Colonic mucosa (tissue), 4 donors: ENCODE data around the gene SGPL1. TPM values are rescaled to one million over a fixed set of nuclear protein-coding genes. Genes with fewer than 3 reads are reported as not detected.
A peak's percentile ranks its signal among the peaks of the same experiment; 100 is the strongest.

Experiments used
- DNase-seq: peaks from one replicate; pipeline ENCODE4 v3.0.0-alpha.2; 2020
- H3K27ac ChIP-seq: fragments of 200-600 bp; one replicate; pipeline ENCODE4 v1.8.0; 2021
- H3K27me3 ChIP-seq: fragments of 200-600 bp; one replicate; pipeline ENCODE4 v1.8.0; 2021
- H3K36me3 ChIP-seq: fragments of 200-600 bp; one replicate; pipeline ENCODE4 v1.8.0; 2021
- H3K4me1 ChIP-seq: fragments of 200-600 bp; one replicate; pipeline ENCODE4 v1.8.0; 2021; ENCODE audit warnings: mild to moderate bottlenecking
- H3K4me3 ChIP-seq: fragments of 200-600 bp; one replicate; pipeline ENCODE4 v1.8.0; 2021
- H3K9ac ChIP-seq, 2 donors: one replicate each; pipeline ENCODE4 v1.7.0; 2013; ENCODE audit warnings: control low read depth in 2 of 2, low read depth in 2 of 2, low read length in 2 of 2
- H3K9me3 ChIP-seq: fragments of 200-600 bp; one replicate; pipeline ENCODE4 v1.8.0; 2021
- CTCF ChIP-seq: fragments of 200-600 bp; IDR thresholded peaks from one replicate; pipeline ENCODE4 v1.8.0; 2022; ENCODE audit warnings: antibody characterized with exemption, mild to moderate bottlenecking
- intact Hi-C: fragments of 100-400 bp; cut with DNase I; formaldehyde crosslinking; loops from one replicate; pipeline ENCODE4 v1.14.1; 2022
- total RNA-seq, 2 donors: library from RNA; stranded (reverse); fragmentation: NEBNext Ultra II Directional in 1 of 2; extraction: Animal tissue kit (Norgen Biotek cat#: 25700) in 1 of 2; gene quantifications; one replicate each; pipeline ENCODE4 v1.2.1, GENCODE V29; 2021
- donor health status: healthy.
- donor health status: DM: no; HTN: no; CAD: no.
- donor health status: DM: no; HTN: no; CAD: no.

The SGPL1 gene
- total RNA-seq, 2 donors from 2014 or later: 59.8 to 67.6 TPM

GRCh38 chr10:70879207-70879606, 63.5 kb downstream of the SGPL1 start:
- H3K4me3 ChIP-seq: no peak overlapping the region
- H3K9me3 ChIP-seq: no peaks in the 10 kb centered on the region
- H3K9ac ChIP-seq: no peak overlapping the region
- H3K27me3 ChIP-seq: no peaks in the 10 kb centered on the region
- no peak for TF ChIP-seq CTCF
- H3K4me1 ChIP-seq: no peaks in the 10 kb centered on the region
- intact Hi-C loops: loop anchor here (1.0 to 5.0 kb wide), 2 partner anchors 64 to 332 kb away; partner anchors contain the start of gene SGPL1
- no peak overlapping the region for H3K27ac ChIP-seq
- no peaks in the 10 kb centered on the region for H3K36me3 ChIP-seq
- no peak for DNase-seq

GRCh38 chr10:70880077-70880534, 64.4 kb downstream of the SGPL1 start:
- intact Hi-C loops: no loop called here
- no peaks in the 10 kb centered on the region for H3K27me3 ChIP-seq
- no peaks in the 10 kb centered on the region for H3K4me1 ChIP-seq
- no peaks in the 10 kb centered on the region for H3K9me3 ChIP-seq
- H3K36me3 ChIP-seq: peaks cover 4% of the 10 kb centered on the region
- H3K9ac ChIP-seq: no peak overlapping the region
- TF ChIP-seq CTCF: peak; percentile 86
- no peak overlapping the region for H3K27ac ChIP-seq
- DNase-seq: peak; percentile 86
- H3K4me3 ChIP-seq: no peak overlapping the region

DNA sequence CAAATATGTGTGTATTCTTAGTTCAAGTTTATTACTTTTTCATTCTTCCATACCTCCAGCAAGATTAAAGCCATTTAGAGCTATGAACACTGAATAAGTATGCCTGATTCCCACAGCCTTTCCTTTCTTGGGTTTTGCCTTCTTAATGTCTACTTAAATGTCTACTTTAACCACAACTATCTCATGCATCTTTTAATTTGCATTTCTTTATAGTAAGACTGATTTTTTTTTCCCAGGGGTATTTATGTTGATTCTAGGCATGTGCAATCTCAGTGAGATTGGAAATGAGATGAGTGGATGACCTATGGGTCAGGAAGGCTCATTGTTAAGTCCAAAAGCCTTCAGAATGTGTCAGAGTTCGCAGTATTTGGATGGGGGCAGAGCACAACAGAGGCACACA, 69.0 kb downstream of the SGPL1 start:
- Histone ChIP-seq H3K4me3 (no peak overlapping the region), H3K4me1 (peaks cover 8% of the 10 kb centered on the region), H3K27ac (no peak overlapping the region), H3K9me3 (no peaks in the 10 kb centered on the region), H3K36me3 (peaks cover 7% of the 10 kb centered on the region), H3K9ac (no peak overlapping the region), H3K27me3 (no peaks in the 10 kb centered on the region)
- DNase-seq: no peak
- intact Hi-C loops: no loop called here
- no peak for TF ChIP-seq CTCF

DNA sequence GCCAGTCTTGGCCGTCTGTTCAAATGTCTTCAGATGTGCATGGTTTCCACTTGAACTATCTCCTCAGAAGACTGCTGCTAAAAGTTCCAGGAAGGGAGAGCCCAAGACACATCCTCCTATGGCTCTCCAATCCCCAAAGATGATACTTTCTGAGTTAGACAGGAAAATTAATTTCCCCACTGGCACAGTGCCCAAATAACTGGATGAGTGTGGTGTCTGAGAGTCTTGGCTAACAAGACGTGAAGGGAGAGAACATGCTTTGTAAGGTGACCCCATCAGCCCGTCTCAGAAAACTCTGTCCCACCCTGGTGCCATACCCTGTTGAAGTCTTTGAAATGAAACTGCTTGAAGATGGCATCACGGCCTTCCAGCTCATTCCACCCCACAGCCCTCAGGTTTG, 69.7 kb downstream of the SGPL1 start:
- no peak for DNase-seq
- Histone ChIP-seq H3K4me3 (no peak overlapping the region), H3K9me3 (no peaks in the 10 kb centered on the region), H3K27ac (no peak overlapping the region), H3K27me3 (no peaks in the 10 kb centered on the region), H3K36me3 (peaks cover 7% of the 10 kb centered on the region), H3K9ac (no peak overlapping the region), H3K4me1 (peaks cover 8% of the 10 kb centered on the region)
- intact Hi-C loops: no loop called here
- TF ChIP-seq CTCF: no peak

DNA sequence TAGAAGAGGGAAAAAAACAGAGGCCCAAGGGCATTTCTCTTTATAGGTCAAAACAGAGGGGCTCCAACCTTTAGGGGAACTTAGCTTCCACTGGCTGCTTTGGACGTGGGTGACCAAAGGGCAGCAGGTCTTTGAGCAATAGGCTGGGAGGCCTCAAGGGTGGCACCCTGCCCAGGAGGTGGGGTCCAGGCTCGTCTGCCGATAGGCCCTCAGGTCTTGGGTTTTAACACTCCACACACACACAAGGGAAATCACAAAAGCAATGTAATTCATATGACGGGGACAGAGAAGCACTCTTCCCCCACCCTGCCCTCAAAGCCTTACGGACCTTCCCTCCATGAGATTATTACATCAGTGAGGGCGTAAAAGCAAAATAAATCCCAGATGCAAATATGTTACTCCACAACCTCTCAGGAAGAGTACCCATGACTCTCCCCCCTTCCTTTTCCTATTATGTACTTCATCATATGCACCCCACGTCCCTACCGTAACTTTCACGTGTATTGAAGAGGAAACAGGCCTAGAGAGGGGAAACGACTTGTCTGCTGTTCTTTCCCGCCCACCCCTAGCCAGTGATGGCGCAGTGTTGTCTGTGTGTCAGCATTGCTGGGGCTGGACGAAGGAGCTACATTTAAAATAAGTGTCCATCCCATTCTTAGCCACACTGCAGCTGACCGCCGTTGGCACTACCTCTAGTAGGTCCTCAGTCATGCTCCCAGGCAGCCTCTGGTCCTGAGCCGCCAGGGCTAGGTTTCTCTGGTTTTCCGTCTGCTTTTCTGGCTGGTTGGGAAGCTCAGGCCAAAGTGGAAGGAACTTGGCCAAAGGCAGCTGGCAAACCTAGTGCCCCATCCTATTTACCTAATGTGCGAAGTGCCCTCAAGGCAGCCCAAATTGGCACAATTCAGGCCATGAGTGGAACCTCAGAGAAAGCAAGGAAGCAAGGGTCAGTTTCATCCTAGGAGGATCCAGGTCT, 70.5 kb downstream of the SGPL1 start:
- intact Hi-C loops: no loop called here
- Histone ChIP-seq H3K36me3 (peaks cover 7% of the 10 kb centered on the region), H3K27ac (no peak overlapping the region), H3K4me3 (no peak overlapping the region), H3K4me1 (peaks cover 8% of the 10 kb centered on the region), H3K27me3 (no peaks in the 10 kb centered on the region), H3K9me3 (no peaks in the 10 kb centered on the region), H3K9ac (no peak overlapping the region)
- DNase-seq: no peak
- TF ChIP-seq CTCF: no peak
